K562 treated with DMSO at 1 percent for 12 hours (cell line): ENCODE measurements around the gene PTPRF. TPM values are rescaled to one million over a fixed set of nuclear protein-coding genes. Genes with fewer than 3 reads are reported as not detected.

ENCODE experiments used
- total RNA-seq: library from RNA; unstranded; fragments of 300-600 nt; gene quantifications from 2 replicates; pipeline ENCODE4 v1.2.3, GENCODE V29; 2022; ENCODE audit not compliant: insufficient read depth

The PTPRF gene
- total RNA-seq = 0.82 and 4.7 TPM in 2 replicates

GRCh38 chr1:43530483-43531106 lies at the start of gene PTPRF:
Gene PTPRF, plus strand, starts transcription at chr1:43530883. Its CDS starts 14,193 bp downstream, at chr1:43545076.

Other genes with a start within 250 kb of the PTPRF start
- not detected in 2 replicates for gene C1orf210, start 245.3 kb upstream of the PTPRF start, total RNA-seq
- not detected in 2 replicates for gene TIE1, start 229.9 kb upstream of the PTPRF start, total RNA-seq
- gene MPL, start 193.1 kb upstream of the PTPRF start, total RNA-seq = not detected in 2 replicates
- 133 and 164 TPM in 2 replicates for gene CDC20, start 171.9 kb upstream of the PTPRF start, total RNA-seq
- gene ELOVL1, start 162.9 kb upstream of the PTPRF start, total RNA-seq = 85.5 and 124 TPM in 2 replicates
- gene MED8, start 141.1 kb upstream of the PTPRF start, total RNA-seq = 53.9 and 68.7 TPM in 2 replicates
- gene SZT2, start 141.0 kb upstream of the PTPRF start, total RNA-seq = 7.7 and 29.5 TPM in 2 replicates
- gene HYI, start 77.0 kb upstream of the PTPRF start, total RNA-seq = 8.6 and 12.1 TPM in 2 replicates
- gene KDM4A, start 119.3 kb downstream of the PTPRF start, total RNA-seq = 21.4 and 52.9 TPM in 2 replicates
- 14.9 and 26.7 TPM in 2 replicates for gene ST3GAL3, start 176.7 kb downstream of the PTPRF start, total RNA-seq